GM19099 (cell line): ENCODE results near the gene FAR2.

ENCODE experiments used
- POLR2A ChIP-seq: IDR thresholded peaks from 3 replicates; pipeline ENCODE4 v1.6.1; 2011; ENCODE audit warnings: low read depth; ENCODE audit not compliant: insufficient read length; ENCODE audit errors: extremely low read depth

Gene FAR2

DNA sequence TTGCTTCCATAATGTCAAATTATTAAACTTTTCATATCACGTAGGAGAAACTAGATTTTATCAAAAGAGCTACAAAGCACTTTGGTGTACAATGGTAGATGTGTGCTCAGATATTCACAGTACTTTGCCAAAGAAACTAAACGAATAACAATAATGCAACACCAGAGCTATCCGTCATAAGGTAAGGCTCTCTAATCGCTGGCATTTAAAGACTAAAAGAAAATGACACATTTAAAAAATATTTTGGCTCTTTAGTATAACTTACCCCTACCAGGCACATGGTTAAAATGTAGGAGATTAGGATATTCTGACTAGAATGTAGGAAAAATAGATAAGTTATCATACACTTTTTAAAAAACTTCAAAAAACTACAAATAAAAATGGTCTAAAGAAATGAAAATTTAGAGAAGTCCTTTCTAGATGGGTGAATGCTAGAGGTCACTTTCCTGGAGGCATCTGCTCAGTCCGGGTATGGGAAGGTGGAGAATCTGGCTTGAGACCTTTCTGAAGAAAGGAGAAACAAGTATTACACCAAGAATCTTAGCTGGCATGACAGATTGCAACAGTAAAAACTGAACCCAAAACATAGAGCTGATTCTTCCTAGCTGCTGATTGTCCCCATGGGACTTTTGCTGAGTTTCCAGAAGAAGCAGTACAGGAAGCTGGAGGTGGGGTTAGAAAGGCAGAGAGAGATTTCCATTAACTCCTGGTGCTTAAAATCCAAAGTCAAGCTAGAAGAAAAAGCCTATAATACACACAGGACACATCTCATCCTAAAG is 67.9 kb downstream of the FAR2 start:
- no peak for TF ChIP-seq POLR2A

DNA sequence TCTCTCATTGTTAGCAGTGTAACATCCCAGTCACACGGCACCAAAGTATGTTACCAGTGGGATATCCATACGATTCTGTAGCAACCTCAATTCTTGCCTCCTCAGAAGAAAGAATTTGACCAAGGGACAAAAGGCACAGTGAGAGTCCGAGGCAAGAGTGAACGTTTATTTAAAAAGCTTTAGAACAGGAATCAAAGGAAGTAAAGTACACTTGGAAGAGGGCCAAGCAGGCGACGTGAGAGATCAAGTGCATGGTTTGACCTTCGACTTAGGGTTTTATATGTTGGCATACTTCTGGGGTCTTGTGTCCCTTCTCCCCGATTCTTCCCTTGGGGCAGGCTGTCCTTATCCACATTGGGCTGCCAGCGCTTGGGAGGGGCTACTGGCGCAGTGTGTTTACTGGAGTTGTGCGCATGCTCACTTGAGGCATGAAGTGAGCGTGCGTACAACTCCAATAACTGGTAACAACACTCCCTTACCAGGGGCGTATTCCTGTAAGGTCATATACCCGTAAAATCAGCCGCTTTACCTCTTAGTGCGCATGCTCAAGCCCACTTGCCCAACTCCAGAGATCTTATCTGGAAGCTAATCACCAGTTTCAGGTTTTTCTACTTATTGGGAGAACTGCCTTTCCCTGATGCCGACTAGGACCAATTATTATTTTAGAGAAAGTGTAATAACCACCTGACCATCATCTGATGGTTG is 71.7 kb downstream of the FAR2 start:
- TF ChIP-seq POLR2A = no peak

DNA sequence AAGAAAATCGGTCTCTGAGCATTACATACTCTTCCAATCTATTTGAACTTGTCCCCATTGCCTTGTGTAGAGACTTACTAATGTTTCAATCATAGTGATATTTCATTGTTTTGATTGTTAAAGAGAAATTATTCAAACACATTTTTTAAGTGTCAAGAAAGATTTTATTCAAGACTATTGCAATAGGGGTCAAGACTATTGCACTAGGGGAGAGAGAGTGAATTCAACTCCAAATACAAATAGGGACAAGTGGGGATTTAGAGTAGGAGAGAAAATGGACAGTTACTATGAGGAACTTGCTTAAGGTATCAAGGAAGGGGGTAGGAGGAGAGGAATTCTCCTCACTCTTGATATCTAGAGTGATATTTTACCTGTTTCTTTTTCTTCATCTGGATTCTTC is 73.1 kb downstream of the FAR2 start:
- TF ChIP-seq POLR2A = no peak

DNA sequence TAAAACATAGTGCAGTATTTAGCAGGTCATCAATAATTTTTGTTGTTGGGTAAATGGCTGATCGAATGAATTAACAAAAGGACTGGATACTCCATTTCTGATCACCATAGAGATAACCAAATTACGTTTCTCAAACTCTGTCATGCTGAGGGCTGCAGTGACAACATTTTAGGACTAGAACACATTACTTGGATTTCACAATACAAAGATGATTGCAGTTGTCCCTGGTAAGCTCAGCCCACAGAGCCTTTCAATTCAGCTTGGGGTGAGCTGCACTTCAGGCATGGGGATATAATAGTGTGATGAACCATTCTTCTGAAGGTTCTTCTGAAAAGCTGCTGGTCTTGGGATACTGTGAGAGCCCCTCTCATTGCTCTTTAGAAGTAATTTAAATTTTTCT is 74.3 kb downstream of the FAR2 start:
- TF ChIP-seq POLR2A = no peak

DNA sequence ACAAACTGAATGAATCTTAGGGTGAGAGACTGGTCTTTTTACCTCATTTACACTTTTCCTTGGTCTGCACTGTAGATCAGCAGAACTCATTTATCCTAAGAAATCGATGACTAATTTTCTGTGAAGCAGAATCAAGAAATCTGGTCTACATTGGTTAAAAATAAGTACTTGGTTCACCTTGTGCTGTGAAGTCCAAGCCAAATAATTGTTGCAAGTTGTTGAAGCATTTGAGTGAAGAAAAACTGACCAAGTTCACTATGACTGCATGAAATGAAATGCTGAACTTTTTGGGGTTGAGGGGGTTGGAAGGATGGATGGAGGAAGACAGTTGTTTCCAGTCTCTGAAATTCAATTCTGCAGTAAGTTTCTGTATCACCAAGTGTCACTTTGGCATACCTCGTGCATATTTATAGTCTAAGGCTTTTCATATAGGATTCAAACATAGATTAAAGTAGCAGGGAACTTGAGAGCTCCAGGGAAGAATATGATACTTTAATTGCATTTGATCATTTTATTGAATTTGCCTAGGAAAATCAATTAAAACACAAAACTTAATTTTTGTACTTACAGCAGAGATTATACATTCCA is 75.0 kb downstream of the FAR2 start:
- no peak for TF ChIP-seq POLR2A

DNA sequence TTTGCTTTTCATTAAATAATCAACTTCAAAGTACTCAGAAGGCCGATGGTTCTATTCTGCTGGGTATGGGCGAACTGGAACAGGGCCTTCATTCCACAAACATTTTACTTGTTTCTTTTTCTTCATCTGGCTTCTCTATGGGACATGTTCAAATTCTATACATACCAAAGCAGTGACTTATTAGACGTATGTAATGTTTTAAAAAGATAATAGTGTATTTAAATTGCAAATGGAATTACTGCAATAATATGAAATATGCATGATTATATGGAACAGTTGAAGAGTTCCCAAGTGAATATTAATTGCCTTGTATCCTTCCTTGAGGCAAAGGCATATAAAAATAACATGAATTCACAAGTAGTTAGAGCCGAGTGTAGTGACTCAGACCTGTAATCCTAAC is 75.5 kb downstream of the FAR2 start:
- TF ChIP-seq POLR2A = no peak

DNA sequence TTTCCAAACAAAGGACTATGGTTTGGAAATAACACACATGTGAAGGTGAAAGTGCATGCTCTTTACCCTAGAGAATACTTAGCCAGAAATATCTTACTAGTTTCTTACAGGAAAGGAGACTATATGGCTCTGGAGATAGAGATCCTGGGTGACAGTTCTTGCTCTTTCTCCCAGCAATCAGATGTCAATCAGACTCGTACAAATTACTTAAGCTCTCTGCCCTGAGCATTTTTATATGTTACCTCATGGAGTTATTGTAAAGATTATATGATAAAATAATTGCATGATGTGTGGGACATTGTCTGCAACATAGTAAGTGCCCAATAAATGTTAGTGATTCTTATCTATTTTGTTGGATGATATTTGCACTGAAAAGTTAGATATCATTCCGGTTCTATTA is 76.8 kb downstream of the FAR2 start:
- no peak for TF ChIP-seq POLR2A

DNA sequence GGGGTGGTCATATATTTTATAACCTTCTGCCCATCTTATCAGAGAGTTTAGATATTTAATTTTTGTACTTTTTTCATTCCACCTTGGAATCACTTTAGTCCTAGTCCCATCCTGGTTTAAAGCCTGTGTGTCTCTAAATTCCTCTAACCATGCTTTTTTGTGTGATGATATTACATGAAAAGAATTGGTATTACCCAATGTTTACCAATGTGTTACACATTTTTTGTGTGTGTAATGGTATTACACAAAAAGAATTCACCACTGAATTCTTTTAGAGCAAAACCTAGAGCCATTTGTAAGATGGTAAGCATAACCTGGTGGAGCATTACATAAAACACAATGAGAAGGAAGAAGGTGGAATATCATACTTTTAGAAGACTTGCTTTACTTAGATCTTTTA is 77.5 kb downstream of the FAR2 start:
- TF ChIP-seq POLR2A = no peak

DNA sequence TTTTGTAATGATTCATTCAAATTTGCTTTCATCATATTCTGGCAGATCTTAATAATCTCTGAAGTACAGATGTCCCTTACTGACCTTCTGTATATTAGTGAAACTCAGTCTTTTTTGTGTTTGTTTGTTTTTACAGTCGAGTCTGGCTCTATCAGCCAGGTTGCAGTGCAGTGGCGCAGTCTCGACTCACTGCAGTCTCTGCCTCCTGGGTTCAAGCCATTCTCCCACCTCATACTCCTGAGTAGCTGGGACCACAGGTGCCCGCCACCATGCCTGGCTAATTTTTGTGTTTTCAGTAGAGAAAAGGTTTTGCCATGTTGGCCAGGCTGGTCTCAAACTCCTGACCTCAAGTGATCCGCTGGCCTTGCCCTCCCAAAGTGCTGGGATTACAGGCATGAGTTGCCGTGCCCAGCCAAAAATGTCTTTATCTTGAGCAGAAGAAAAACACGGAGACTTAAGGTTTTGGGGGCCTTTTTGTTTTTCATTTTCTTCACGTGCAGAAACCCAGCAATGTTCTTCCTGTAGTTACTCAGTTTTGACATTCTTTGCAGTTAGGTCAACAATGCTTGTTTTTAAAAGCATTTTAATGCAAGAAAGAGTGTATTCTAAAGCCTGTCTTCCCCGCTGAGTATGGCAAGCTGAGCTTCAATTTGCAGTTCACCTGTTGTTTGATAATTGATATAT is 79.5 kb downstream of the FAR2 start:
- TF ChIP-seq POLR2A = no peak

DNA sequence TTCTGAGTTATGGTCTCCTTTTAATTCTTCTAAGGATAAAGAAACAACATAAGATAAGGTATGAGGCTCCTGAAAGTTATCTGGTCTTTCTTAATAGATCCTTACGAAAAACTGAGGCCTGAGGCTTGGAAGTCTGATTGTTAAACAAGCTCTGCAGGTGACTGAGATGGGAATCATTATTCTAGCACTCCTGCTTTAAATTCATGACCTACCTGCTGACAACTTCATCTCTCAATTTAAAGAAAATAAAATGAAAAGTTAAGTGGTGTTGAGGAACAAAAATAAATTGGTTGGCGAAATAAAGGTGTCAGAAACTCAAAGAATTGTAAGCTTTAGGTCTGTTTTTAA is 80.1 kb downstream of the FAR2 start:
- TF ChIP-seq POLR2A = no peak

DNA sequence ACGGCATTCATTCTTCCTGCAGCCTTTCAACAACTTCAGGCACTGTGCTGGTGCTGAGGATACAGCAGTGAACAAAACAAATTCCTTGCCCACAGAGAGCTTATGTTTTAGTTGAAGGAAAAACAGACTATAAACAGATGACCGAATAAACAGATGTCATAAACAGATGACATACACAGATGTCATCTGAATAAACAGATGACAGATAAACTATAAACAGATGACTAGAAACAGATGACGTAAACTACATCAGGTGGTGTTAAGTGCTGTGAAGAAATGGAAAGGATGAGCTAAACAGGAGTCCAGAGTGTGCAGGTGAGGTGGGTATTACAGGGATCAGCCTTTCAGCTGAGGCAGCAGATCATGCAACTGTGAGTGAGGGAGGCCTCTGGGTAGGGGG is 80.9 kb downstream of the FAR2 start:
- no peak for TF ChIP-seq POLR2A

DNA sequence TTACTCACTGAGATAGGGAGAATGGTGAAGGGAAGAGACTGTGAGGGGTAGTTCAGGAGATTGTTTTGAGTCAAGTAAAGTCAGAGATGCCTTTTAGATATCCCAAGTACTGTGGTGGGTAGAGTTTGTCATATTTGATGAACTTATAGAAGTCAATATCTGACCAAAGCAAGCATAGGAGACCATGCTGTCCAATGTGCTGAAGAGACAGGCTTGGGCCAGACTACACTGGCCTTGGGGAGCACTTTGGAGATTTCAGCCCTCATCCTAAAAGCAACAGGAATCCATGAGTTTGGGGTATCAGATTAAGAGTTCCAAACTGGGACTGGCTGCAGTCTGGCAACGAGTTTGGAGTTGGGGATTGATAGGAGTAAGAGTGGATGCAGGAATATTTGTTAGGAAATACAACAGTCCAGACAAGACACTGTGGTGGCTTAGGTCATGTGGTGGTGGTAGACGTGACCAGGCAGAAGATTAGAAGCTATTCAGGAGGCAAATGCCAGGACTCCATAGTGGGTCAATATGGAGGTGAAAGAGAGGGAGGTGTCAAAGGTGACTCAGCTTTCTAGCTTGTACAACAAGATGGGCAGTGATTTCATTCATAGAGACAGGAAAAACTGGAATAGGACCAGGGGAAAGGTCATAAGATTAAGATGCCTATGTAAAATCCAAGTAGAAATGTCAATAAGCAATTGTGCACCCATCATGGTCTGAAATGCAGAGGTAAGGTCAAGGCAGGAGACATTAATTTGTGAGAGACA is 81.9 kb downstream of the FAR2 start:
- TF ChIP-seq POLR2A = no peak

DNA sequence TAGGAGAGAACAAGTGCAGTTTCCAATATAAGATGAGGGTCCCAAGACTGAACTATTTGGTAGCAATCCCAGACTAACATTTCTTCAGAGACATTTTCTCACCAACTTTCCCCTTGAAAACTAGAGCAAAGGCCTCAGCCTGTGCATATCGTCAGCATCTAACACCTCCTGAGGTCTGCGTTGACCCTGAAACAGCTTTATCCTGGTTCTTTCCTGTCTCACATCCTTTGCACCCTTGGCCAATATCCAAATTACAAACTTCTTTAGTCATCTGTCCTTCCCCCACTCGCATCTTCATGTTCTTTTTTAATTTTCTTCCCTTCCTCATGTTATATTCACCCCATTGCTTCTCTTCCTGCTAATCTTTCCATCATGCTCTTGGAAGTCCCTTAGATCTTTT is 83.0 kb downstream of the FAR2 start:
- TF ChIP-seq POLR2A = no peak

DNA sequence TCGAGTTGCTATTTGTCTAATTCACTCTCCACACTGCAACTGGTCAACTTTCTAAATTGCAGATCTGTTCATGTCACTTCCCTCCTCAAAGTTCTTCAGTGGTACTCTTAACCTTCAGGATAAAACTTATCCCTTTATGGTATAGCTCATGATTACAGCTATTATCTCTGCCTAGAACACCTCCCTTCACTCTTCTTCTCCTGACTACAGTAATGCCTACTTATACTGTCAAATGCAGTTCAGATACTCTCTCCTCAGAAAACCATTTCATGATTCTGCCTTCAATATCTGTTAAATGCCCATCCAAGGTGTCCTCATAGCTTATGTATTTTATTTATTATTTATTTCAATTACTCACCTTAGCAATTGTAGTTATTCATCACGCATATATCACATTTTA is 85.5 kb downstream of the FAR2 start:
- TF ChIP-seq POLR2A = no peak
